Kidney tubule cell (primary cell): ENCODE data around the gene FGGY.

Experiments used
- DNase-seq: peaks from one replicate; pipeline ENCODE4 v3.0.0-alpha.2; 2018; ENCODE audit warnings: low spot score

Gene FGGY

GRCh38 chr1:59766227-59766855, 469.4 kb downstream of the FGGY start:
- DNase-seq = no peak

- no peak for DNase-seq
Observed at GRCh38 chr1:59767119-59767518, 470.2 kb downstream of the FGGY start.

GRCh38 chr1:59768792-59769735, 472.2 kb downstream of the FGGY start:
- no peak for DNase-seq

- DNase-seq = peak; percentile 37
Observed at GRCh38 chr1:59769736-59770095, 472.8 kb downstream of the FGGY start.

GRCh38 chr1:59771361-59771760, 474.5 kb downstream of the FGGY start:
- DNase-seq = no peak

GRCh38 chr1:59775480-59775879, 478.6 kb downstream of the FGGY start:
- no peak for DNase-seq

GRCh38 chr1:59776960-59777852, 480.3 kb downstream of the FGGY start:
- no peak for DNase-seq

- no peak for DNase-seq
Observed at GRCh38 chr1:59779949-59780348, 483.1 kb downstream of the FGGY start.

GRCh38 chr1:59788825-59789224, 491.9 kb downstream of the FGGY start:
- DNase-seq = no peak

GRCh38 chr1:59798600-59798999, 501.7 kb downstream of the FGGY start:
- DNase-seq = no peak

GRCh38 chr1:59803458-59804038, 506.7 kb downstream of the FGGY start:
- peak; percentile 52 for DNase-seq

- DNase-seq = no peak
Observed at GRCh38 chr1:59804301-59804700, 507.4 kb downstream of the FGGY start.

GRCh38 chr1:59805554-59805953, 508.7 kb downstream of the FGGY start:
- peak; percentile 78 for DNase-seq
